ENCODE measurements around the gene ELL. TPM values are rescaled to one million over a fixed set of nuclear protein-coding genes. Genes with fewer than 3 reads are reported as not detected.

ELL gene
- total RNA-seq, 1 donor from 2014 or later = 11.0 TPM

DNA sequence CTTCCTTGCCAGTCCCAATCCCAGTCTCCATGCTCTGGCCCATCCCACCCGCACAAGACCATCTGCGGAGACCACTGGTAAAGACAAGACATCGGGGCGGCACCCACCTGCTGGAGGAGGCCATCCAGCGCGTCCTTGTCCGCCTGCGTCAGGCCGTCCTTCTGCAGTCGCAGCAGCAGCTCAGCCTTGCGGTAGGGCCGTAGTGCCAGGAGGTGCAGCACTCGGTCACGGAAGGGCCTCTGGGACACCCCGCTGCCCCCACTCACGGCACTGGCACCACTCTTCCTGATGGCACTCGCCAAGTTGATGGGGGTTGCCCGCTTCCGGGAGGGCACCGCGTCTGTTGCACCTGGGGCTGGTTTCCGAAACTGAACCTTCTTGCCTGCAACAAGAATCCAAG is 60.4 kb downstream of the ELL start:
- no peaks in the 10 kb centered on the region for H3K4me1 Mint-ChIP-seq (ENCODE audit: unreplicated experiment)
- no peak overlapping the region for H3K4me3 Mint-ChIP-seq (ENCODE audit: unreplicated experiment)
- H3K9me3 Mint-ChIP-seq (ENCODE audit: unreplicated experiment) = no peaks in the 10 kb centered on the region
- TF ChIP-seq, protein P1, sequence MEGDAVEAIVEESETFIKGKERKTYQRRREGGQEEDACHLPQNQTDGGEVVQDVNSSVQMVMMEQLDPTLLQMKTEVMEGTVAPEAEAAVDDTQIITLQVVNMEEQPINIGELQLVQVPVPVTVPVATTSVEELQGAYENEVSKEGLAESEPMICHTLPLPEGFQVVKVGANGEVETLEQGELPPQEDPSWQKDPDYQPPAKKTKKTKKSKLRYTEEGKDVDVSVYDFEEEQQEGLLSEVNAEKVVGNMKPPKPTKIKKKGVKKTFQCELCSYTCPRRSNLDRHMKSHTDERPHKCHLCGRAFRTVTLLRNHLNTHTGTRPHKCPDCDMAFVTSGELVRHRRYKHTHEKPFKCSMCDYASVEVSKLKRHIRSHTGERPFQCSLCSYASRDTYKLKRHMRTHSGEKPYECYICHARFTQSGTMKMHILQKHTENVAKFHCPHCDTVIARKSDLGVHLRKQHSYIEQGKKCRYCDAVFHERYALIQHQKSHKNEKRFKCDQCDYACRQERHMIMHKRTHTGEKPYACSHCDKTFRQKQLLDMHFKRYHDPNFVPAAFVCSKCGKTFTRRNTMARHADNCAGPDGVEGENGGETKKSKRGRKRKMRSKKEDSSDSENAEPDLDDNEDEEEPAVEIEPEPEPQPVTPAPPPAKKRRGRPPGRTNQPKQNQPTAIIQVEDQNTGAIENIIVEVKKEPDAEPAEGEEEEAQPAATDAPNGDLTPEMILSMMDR (IDR thresholded peaks at IDR 0.05; ENCODE audit: unreplicated experiment) = no peak
- H3K27me3 Mint-ChIP-seq (ENCODE audit: unreplicated experiment) = peaks cover 11% of the 10 kb centered on the region
- no peak overlapping the region for H3K27ac Mint-ChIP-seq (ENCODE audit: unreplicated experiment)
- no peak for DNase-seq (ENCODE audit: low spot score)
- peaks cover 9% of the 10 kb centered on the region for H3K36me3 Mint-ChIP-seq (ENCODE audit: low read depth, unreplicated experiment)

DNA sequence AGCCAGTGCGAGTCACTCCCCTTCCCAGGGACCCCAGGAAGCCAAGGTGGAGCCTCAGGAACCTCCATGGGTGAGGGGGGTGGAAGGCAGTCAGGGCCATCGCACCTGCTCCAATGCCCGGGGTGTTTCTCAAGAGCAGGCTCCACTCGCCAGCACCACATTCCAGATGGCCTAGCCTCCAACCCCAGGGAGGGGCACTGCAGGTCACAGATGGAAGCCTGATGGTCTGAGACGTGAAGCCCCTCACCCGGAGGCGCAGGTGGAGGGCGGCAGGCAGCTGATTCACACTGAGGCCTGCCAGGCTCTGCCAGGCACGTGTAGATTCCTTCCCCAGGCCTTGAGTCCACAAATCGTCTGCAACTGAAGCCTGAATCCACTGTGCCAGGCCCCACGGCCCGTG is 61.0 kb downstream of the ELL start:
- Mint-ChIP-seq H3K27ac (ENCODE audit: unreplicated experiment) (no peak overlapping the region), H3K36me3 (ENCODE audit: low read depth, unreplicated experiment) (peaks cover 15% of the 10 kb centered on the region), H3K9me3 (ENCODE audit: unreplicated experiment) (no peaks in the 10 kb centered on the region), H3K4me1 (ENCODE audit: unreplicated experiment) (no peaks in the 10 kb centered on the region), H3K27me3 (ENCODE audit: unreplicated experiment) (peaks cover 14% of the 10 kb centered on the region), H3K4me3 (ENCODE audit: unreplicated experiment) (no peak overlapping the region)
- TF ChIP-seq, protein P1 (IDR thresholded peaks at IDR 0.05; ENCODE audit: unreplicated experiment) = no peak
- DNase-seq (ENCODE audit: low spot score) = no peak

DNA sequence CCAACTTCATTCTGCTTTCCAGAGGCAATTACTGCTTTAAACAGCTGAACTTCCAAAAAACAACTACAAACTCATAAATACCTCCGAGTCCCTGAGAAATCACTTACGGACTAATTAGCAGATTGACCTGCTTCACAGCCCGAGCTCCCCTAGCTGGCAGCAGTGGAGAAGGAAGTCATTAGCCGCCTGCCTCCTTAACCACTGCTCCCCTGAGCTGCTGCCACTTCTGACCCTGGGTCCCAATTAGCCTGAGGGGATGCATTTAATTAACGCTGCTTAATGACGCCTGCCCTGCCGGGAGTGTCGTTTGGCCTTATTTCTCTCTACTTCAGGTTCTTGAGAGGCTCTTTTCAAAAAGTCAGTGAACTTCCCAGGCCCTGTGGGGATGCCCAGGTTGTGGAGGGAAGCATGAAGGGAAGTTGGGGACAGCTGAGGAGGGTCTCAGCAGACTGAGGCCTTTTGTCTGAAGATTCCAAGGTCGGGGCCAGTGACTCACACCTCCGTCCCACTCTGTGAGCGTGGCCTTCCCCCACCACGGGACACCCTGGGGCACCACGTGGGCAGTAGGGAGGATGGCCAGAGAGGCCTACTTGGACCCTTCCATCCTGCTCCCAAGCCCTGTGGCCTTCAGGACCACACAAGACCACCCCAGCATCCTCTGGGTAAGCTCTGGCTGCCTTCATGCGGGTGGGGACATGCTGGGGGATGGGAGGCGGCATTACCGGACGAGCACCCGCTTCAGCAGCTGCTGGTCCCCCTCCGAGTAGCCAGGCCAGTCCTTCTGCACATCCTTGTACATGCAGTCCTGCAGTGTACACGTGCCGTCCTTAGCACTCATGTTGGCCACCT is 64.2 kb downstream of the ELL start:
- H3K9me3 Mint-ChIP-seq (ENCODE audit: unreplicated experiment) = no peaks in the 10 kb centered on the region
- DNase-seq (ENCODE audit: low spot score) = no peak
- H3K27ac Mint-ChIP-seq (ENCODE audit: unreplicated experiment) = no peak overlapping the region
- peaks cover 21% of the 10 kb centered on the region for H3K27me3 Mint-ChIP-seq (ENCODE audit: unreplicated experiment)
- H3K4me3 Mint-ChIP-seq (ENCODE audit: unreplicated experiment) = no peak overlapping the region
- peaks cover 20% of the 10 kb centered on the region for H3K36me3 Mint-ChIP-seq (ENCODE audit: low read depth, unreplicated experiment)
- H3K4me1 Mint-ChIP-seq (ENCODE audit: unreplicated experiment) = no peaks in the 10 kb centered on the region
- TF ChIP-seq, protein P1 (IDR thresholded peaks at IDR 0.05; ENCODE audit: unreplicated experiment) = no peak

DNA sequence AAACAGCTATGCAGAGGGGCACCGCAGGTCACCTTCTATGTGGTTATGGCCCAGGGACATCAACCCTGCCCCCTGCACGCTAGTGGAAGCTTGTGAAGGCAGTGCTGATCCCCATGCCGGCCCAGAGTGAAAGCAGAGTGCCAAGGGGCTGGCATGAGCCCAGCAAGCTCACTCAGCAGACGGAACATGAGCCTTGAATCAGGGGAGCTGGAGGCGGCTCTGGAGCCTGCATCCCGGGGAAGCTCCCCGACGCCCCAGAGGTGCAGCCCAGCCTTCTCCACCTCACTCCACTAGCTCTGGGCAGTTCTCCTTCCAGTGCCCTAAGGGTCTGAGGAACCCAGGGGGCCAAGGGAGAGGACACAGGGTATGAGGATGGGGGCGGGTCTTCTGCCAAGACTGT is 64.9 kb downstream of the ELL start:
- Mint-ChIP-seq H3K4me1 (ENCODE audit: unreplicated experiment) (no peaks in the 10 kb centered on the region), H3K36me3 (ENCODE audit: low read depth, unreplicated experiment) (peaks cover 18% of the 10 kb centered on the region), H3K4me3 (ENCODE audit: unreplicated experiment) (no peak overlapping the region), H3K9me3 (ENCODE audit: unreplicated experiment) (no peaks in the 10 kb centered on the region), H3K27me3 (ENCODE audit: unreplicated experiment) (peaks cover 19% of the 10 kb centered on the region), H3K27ac (ENCODE audit: unreplicated experiment) (no peak overlapping the region)
- DNase-seq (ENCODE audit: low spot score) = no peak
- TF ChIP-seq, protein P1 (IDR thresholded peaks at IDR 0.05; ENCODE audit: unreplicated experiment) = no peak

DNA sequence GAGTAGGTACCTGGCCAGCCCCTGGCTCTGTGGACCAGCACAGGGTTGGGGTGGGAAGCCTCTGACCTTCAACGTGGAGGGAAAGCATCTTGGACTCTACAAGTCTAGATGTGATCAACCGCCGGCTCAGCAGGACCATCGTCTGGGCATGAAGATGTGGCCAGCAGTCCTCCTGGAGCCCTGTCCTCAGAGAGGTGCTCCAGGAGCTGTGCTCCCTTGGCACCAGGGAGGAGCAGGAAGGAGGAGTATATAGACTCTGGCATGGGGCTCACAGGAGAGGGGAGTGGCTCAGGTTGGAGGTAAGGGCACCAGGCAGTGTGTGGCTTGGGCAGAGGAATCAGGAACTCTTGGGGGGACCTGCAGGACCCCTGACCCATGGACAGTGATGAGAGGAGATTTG is 65.6 kb downstream of the ELL start:
- H3K36me3 Mint-ChIP-seq (ENCODE audit: low read depth, unreplicated experiment) = peaks cover 18% of the 10 kb centered on the region
- no peak overlapping the region for H3K4me3 Mint-ChIP-seq (ENCODE audit: unreplicated experiment)
- no peaks in the 10 kb centered on the region for H3K9me3 Mint-ChIP-seq (ENCODE audit: unreplicated experiment)
- no peaks in the 10 kb centered on the region for H3K4me1 Mint-ChIP-seq (ENCODE audit: unreplicated experiment)
- H3K27me3 Mint-ChIP-seq (ENCODE audit: unreplicated experiment) = peaks cover 21% of the 10 kb centered on the region
- DNase-seq (ENCODE audit: low spot score) = no peak
- no peak overlapping the region for H3K27ac Mint-ChIP-seq (ENCODE audit: unreplicated experiment)
- TF ChIP-seq, protein P1 (IDR thresholded peaks at IDR 0.05; ENCODE audit: unreplicated experiment) = no peak
